Measurements from ENCODE around the gene ENTPD1.

DNA sequence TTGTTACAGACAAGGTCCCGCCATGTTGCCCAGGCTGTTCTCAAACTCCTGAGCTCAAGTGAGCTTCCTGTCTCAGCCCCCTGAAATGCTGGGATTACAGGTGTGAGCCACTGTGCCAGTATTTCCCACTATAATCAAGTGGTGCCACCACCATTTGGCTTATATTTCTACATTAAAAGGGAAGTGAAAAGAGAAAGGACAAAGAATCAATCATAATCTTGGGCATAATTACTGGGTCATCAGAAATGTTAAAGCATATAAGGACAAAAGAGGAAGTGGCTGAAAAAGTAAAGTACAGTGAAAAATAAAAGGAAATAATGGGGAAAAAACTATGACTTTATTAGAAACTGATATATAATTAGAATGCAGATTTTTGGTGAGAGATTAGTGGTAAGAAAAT lies 25.7 kb upstream of the ENTPD1 start:
- TF ChIP-seq, protein P1, sequence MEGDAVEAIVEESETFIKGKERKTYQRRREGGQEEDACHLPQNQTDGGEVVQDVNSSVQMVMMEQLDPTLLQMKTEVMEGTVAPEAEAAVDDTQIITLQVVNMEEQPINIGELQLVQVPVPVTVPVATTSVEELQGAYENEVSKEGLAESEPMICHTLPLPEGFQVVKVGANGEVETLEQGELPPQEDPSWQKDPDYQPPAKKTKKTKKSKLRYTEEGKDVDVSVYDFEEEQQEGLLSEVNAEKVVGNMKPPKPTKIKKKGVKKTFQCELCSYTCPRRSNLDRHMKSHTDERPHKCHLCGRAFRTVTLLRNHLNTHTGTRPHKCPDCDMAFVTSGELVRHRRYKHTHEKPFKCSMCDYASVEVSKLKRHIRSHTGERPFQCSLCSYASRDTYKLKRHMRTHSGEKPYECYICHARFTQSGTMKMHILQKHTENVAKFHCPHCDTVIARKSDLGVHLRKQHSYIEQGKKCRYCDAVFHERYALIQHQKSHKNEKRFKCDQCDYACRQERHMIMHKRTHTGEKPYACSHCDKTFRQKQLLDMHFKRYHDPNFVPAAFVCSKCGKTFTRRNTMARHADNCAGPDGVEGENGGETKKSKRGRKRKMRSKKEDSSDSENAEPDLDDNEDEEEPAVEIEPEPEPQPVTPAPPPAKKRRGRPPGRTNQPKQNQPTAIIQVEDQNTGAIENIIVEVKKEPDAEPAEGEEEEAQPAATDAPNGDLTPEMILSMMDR (conservative IDR thresholded peaks at IDR 0.05 in 1 of 2, IDR thresholded peaks at IDR 0.05 in 1 of 2; ENCODE audit: low read depth in 1 of 2, low read length in 2 of 2) = no peak
- TF ChIP-seq EZH2 (IDR thresholded peaks at IDR 0.05; ENCODE audit: low read length, missing control alignments) = no peak

Data from fibroblast of lung (primary cell).